NCI-H82 treated with DMSO at 0.1 percent for 48 hours (cell line): ENCODE measurements around the gene WDR73.

Source experiments
- DNase-seq: peaks from one replicate; lab custom pipeline; 2025; ENCODE audit not compliant: unreplicated experiment; lab: John Stamatoyannopoulos, UW

Gene WDR73

GRCh38 chr15:84620626-84621025, 33.5 kb downstream of the WDR73 start:
- DNase-seq, result no peak

- DNase-seq, result no peak
Observed at GRCh38 chr15:84616235-84616634, 37.8 kb downstream of the WDR73 start.

- DNase-seq, result no peak
Observed at GRCh38 chr15:84611631-84612030, 42.5 kb downstream of the WDR73 start.

GRCh38 chr15:84609818-84610525, 44.1 kb downstream of the WDR73 start:
- DNase-seq, result no peak

GRCh38 chr15:84608707-84609284, 45.3 kb downstream of the WDR73 start:
- DNase-seq, result no peak

- DNase-seq, result no peak
Observed at GRCh38 chr15:84606653-84607120, 47.4 kb downstream of the WDR73 start.

- DNase-seq, result no peak
Observed at GRCh38 chr15:84605554-84605882, 48.6 kb downstream of the WDR73 start.

- DNase-seq, result no peak
Observed at GRCh38 chr15:84604826-84605553, 49.1 kb downstream of the WDR73 start.

- no peak for DNase-seq
Observed at GRCh38 chr15:84603630-84604379, 50.3 kb downstream of the WDR73 start.

GRCh38 chr15:84601555-84601838, 52.6 kb downstream of the WDR73 start:
- DNase-seq, result no peak

GRCh38 chr15:84600687-84601554, 53.2 kb downstream of the WDR73 start, which contains the start of gene ZSCAN2:
Gene ZSCAN2, plus strand, starts transcription at chr15:84601009. Its CDS starts 2,919 bp downstream, at chr15:84603928.
- peak; percentile 87 for DNase-seq

GRCh38 chr15:84600331-84600686, 53.8 kb downstream of the WDR73 start:
- peak; percentile 60 for DNase-seq

- DNase-seq, result no peak
Observed at GRCh38 chr15:84599906-84600305, 54.2 kb downstream of the WDR73 start.

GRCh38 chr15:84598993-84599392, 55.1 kb downstream of the WDR73 start:
- peak; percentile 63 for DNase-seq

- DNase-seq, result no peak
Observed at GRCh38 chr15:84598250-84598649, 55.8 kb downstream of the WDR73 start.

GRCh38 chr15:84597296-84597695, 56.8 kb downstream of the WDR73 start:
- DNase-seq, result no peak

- DNase-seq, result no peak
Observed at GRCh38 chr15:84595660-84596059, 58.4 kb downstream of the WDR73 start.

- no peak for DNase-seq
Observed at GRCh38 chr15:84594617-84595290, 59.3 kb downstream of the WDR73 start.

GRCh38 chr15:84591815-84592214, 62.3 kb downstream of the WDR73 start:
- DNase-seq, result no peak

- DNase-seq, result no peak
Observed at GRCh38 chr15:84590406-84590805, 63.7 kb downstream of the WDR73 start.
